HG03457 (cell line): ENCODE measurements around the gene C1orf74.

Experiments used
- ATAC-seq: cut with Tn5 transposase; IDR thresholded peaks from one replicate; pipeline ENCODE4 v1.9.1; 2021; ENCODE audit warnings: moderate number of reproducible peaks; ENCODE audit not compliant: unreplicated experiment

Gene C1orf74

GRCh38 chr1:209747580-209748262 is 36.6 kb downstream of the C1orf74 start:
- peak; percentile 72 for ATAC-seq

GRCh38 chr1:209746451-209747165 is 37.8 kb downstream of the C1orf74 start:
- no peak for ATAC-seq

DNA sequence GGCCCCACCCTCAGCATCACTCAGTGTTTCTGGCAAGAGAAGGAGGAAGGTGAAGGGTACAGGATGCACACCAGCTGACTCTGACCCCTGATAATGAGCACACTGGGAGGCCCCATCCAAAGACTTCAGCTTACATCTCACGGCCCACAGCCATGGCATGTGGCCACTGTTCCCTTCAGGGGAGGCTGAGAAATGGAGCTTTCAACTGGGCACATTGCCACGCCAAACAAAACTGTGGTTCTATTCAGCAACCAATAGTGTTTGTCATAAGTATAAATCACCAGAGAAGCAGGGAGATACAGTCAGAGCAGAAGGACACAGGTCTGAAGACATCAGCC is 41.2 kb downstream of the C1orf74 start:
- ATAC-seq = no peak

- no peak for ATAC-seq
Measured at GRCh38 chr1:209742409-209743144, 41.8 kb downstream of the C1orf74 start.

GRCh38 chr1:209741889-209742288 is 42.5 kb downstream of the C1orf74 start:
- no peak for ATAC-seq

DNA sequence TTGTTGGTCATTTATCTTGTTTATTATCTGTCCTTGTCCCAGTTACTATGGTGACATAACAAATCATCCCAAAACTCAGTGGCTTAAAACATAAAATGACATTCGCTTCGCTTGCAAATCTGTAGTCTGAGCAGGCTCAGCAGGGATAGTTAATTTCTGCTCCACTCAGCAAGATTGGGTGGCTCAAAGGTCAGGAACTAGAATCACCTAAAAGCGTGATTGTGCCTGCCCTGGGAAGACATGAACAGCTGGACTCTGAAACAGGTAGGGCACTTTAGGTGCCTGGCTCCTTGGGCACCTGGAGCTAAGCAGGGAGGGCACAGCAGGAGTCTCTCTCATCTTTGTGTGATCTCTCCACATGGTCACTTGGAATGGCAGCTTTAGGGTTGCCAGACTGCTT is 43.2 kb downstream of the C1orf74 start:
- ATAC-seq = no peak

GRCh38 chr1:209738270-209738669 is 46.1 kb downstream of the C1orf74 start:
- no peak for ATAC-seq

GRCh38 chr1:209737118-209737505 is 47.2 kb downstream of the C1orf74 start:
- ATAC-seq = no peak

- no peak for ATAC-seq
Measured at GRCh38 chr1:209736490-209737117, 47.8 kb downstream of the C1orf74 start.

- no peak for ATAC-seq
Measured at GRCh38 chr1:209733409-209734192, 50.8 kb downstream of the C1orf74 start.

DNA sequence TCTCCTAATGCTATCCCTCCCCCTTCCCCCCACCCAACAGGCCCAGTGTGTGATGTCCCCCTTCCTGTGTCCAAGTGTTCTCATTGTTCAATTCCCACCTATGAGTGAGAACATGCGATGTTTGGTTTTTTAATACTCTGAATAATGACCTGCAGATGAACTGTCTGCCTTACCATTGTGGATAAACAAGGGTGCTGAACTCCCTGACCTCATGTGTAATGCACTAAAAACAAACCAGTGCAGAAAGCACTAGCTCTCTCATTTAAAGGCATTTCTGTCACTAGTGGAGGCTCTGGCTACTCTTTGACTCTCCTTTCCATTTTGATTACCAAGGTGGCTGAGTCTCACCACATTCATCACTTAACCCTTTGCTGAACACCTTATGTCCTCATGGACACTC is 51.6 kb downstream of the C1orf74 start:
- no peak for ATAC-seq

GRCh38 chr1:209729436-209729835 is 54.9 kb downstream of the C1orf74 start:
- no peak for ATAC-seq
